Calu3 (cell line): Measurements from ENCODE around the gene APBA2. TPM values are rescaled to one million over a fixed set of nuclear protein-coding genes. Genes with fewer than 3 reads are reported as not detected.

Source experiments
- BruUV-seq: library from RNA; stranded (reverse); fragments of 400-500 nt; replicated peaks from 2 replicates; lab custom pipeline; 2021; lab: Mats Ljungman, UMichigan
- CTCF ChIA-PET: fragments of 300-600 bp; sonication (Branson Sonifier 250); formaldehyde crosslinking; loops from one replicate; lab custom pipeline; 2022; ENCODE audit warnings: antibody characterized with exemption; lab: Charles Lee
- DNase-seq: peaks from one replicate; pipeline ENCODE4 v3.0.0; 2022
- H3K27ac Mint-ChIP-seq: one replicate; pipeline ENCODE4 v1.8.0; 2022; ENCODE audit warnings: mixed read lengths; ENCODE audit not compliant: unreplicated experiment
- H3K27me3 Mint-ChIP-seq: one replicate; pipeline ENCODE4 v1.8.0; 2022; ENCODE audit warnings: mixed read lengths; ENCODE audit not compliant: unreplicated experiment
- H3K36me3 Mint-ChIP-seq: one replicate; pipeline ENCODE4 v1.8.0; 2022; ENCODE audit warnings: mild to moderate bottlenecking, moderate library complexity, mixed read lengths; ENCODE audit not compliant: insufficient read depth, unreplicated experiment
- H3K4me1 Mint-ChIP-seq: one replicate; pipeline ENCODE4 v1.8.0; 2022; ENCODE audit warnings: mild to moderate bottlenecking, low read depth, mixed read lengths; ENCODE audit not compliant: unreplicated experiment
- H3K4me3 Mint-ChIP-seq: one replicate; pipeline ENCODE4 v1.8.0; 2022; ENCODE audit warnings: mild to moderate bottlenecking, low read depth, moderate library complexity, mixed read lengths; ENCODE audit not compliant: unreplicated experiment
- H3K9me3 Mint-ChIP-seq: one replicate; pipeline ENCODE4 v1.8.0; 2022; ENCODE audit warnings: low read depth, mixed read lengths; ENCODE audit not compliant: unreplicated experiment
- CTCF ChIP-seq: fragments of 200-600 bp; IDR thresholded peaks from one replicate; pipeline ENCODE4 v1.8.0; 2022; ENCODE audit warnings: antibody characterized with exemption; ENCODE audit not compliant: unreplicated experiment
- intact Hi-C: fragments of 100-400 bp; cut with micrococcal nuclease; formaldehyde crosslinking; loops from one replicate; pipeline ENCODE4 v1.10.0; 2022; ENCODE audit not compliant: unreplicated experiment
- total RNA-seq: library from RNA; stranded (reverse); gene quantifications from 2 replicates; pipeline ENCODE4 v1.2.3, GENCODE V29; 2022

Gene APBA2
- total RNA-seq, 1 experiment from 2014 or later, result not detected

DNA sequence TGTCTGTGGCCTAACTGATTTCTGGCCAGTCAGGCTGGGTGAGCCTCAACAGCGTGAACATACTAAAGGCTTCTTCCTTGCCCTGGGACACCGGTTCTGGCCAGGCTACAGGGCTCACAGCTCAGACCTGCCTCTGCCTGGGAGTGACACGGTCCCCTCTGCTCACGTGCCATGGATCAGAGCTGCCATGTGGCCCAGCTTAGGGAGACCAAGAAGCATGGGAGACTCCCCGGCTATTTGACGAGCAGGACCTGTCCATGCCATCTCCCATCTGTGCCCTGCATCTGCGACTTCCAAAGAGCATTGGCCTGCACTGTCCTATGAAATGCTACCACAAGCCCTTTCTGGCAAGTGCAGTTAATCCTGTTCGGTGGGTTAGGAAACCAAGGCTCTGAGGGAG is 57.4 kb downstream of the APBA2 start:
- Mint-ChIP-seq H3K27ac (no peak overlapping the region), H3K4me3 (no peak overlapping the region), H3K27me3 (no peaks in the 10 kb centered on the region), H3K9me3 (peaks cover 5% of the 10 kb centered on the region), H3K36me3 (no peaks in the 10 kb centered on the region), H3K4me1 (no peaks in the 10 kb centered on the region)
- intact Hi-C loops, result no loop called here
- CTCF ChIA-PET, result no interaction called here
- TF ChIP-seq CTCF, result no peak
- DNase-seq, result no peak
- BruUV-seq, result no TSS peak

GRCh38 chr15:28943611-28944230 is 57.9 kb downstream of the APBA2 start:
- Mint-ChIP-seq H3K4me3 (no peak overlapping the region), H3K4me1 (no peaks in the 10 kb centered on the region), H3K9me3 (peaks cover 5% of the 10 kb centered on the region), H3K27ac (no peak overlapping the region), H3K36me3 (no peaks in the 10 kb centered on the region), H3K27me3 (no peaks in the 10 kb centered on the region)
- intact Hi-C loops, result no loop called here
- CTCF ChIA-PET, result no interaction called here
- BruUV-seq, result no TSS peak
- no peak for DNase-seq
- TF ChIP-seq CTCF, result no peak

DNA sequence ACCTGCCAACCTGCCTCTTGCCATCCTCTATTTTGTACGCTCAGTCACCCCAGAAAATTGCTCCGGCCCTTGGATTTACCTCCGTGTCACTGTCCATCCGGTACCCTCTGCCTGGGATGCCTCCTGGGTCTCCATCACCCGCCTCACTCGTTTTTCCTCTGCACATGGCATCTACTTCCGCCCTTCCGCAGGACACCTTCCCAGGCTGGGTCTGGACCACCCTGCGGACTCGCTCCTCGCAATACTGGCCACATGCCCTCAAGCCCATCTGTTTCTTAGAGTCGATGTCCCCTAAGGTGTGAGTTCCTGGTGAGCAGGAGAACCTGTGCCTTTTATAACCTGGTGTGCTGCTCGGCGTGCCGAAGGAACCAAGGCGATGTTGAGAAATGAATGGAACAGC is 58.5 kb downstream of the APBA2 start:
- intact Hi-C loops, result no loop called here
- TF ChIP-seq CTCF, result no peak
- no peak overlapping the region for H3K27ac Mint-ChIP-seq
- CTCF ChIA-PET, result no interaction called here
- no TSS peak for BruUV-seq
- no peaks in the 10 kb centered on the region for H3K4me1 Mint-ChIP-seq
- H3K36me3 Mint-ChIP-seq, result no peaks in the 10 kb centered on the region
- no peak overlapping the region for H3K4me3 Mint-ChIP-seq
- peaks cover 5% of the 10 kb centered on the region for H3K9me3 Mint-ChIP-seq
- DNase-seq, result no peak
- H3K27me3 Mint-ChIP-seq, result no peaks in the 10 kb centered on the region

DNA sequence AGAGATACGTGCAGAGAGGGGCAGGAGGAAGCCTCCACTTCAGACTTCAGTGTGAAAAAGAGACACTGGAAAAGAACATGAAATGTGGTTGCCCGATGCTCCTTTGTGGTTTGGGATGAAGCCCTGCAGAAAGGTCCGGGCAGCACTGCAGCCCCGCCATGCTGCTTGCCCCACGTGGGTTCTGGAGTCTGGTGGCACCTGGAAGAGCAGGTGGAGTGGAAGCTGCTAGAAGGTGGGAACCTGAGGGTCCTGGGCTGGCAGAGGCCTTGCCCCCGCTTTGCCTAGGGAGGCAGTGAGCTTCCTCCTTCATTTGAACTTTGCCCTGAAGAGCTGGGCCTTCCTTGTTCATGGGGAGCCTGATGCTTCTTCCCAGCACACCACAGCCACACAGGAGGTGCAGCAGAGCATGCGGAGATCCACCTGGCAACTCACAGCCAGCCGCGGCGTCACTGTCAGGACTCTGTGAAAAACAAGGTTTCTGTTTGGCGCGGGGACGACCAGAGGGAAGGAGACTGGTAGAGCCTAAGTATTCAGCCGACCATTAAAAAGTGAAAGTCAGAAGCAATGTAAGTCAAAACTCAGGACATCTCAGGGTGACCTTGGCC is 59.0 kb downstream of the APBA2 start:
- intact Hi-C loops, result no loop called here

More for the DNA sequence above, 59.0 kb downstream of the APBA2 start:
- H3K36me3 Mint-ChIP-seq, result no peaks in the 10 kb centered on the region
- BruUV-seq, result no TSS peak
- no peak overlapping the region for H3K27ac Mint-ChIP-seq
- no peaks in the 10 kb centered on the region for H3K27me3 Mint-ChIP-seq
- H3K9me3 Mint-ChIP-seq, result peaks cover under 1% of the 10 kb centered on the region
- DNase-seq, result no peak
- no peak overlapping the region for H3K4me3 Mint-ChIP-seq
- no peak for TF ChIP-seq CTCF
- CTCF ChIA-PET, result no interaction called here
- no peaks in the 10 kb centered on the region for H3K4me1 Mint-ChIP-seq
